IMR-90 (cell line): Measurements from ENCODE around the gene POLR2F. TPM values are rescaled to one million over a fixed set of nuclear protein-coding genes. Genes with fewer than 3 reads are reported as not detected.

Experiments
- ATAC-seq: fragments of 200-7000 bp; cut with Tn5 transposase; 2 replicates; pipeline ENCODE4 v1.9.1; 2020; ENCODE audit warnings: low read depth, mild to moderate bottlenecking, moderate library complexity
- BruUV-seq: library from RNA; stranded (reverse); fragments of 400-500 nt; replicated peaks from 2 replicates; lab custom pipeline; 2021; lab: Mats Ljungman, UMichigan
- CTCF ChIA-PET: fragments of 300-600 bp; formaldehyde crosslinking; extraction: SDS; loops from one replicate; lab custom pipeline; 2021; ENCODE audit warnings: antibody characterized with exemption; lab: Yijun Ruan, JAX
- POLR2A ChIA-PET: fragments of 300-600 bp; sonication (Branson Sonifier 250); formaldehyde crosslinking; loops from one replicate; lab custom pipeline; 2022; ENCODE audit warnings: antibody characterized with exemption; ENCODE audit not compliant: unreplicated experiment; lab: Charles Lee
- DNase-seq: peaks from one replicate; pipeline ENCODE4 v3.0.0; 2013
- H2AFZ ChIP-seq: replicated peaks from 2 replicates; pipeline ENCODE3; 2013; ENCODE audit warnings: low read length, mild to moderate bottlenecking; ENCODE audit not compliant: poor library complexity
- H2AK5ac ChIP-seq: 2 replicates; pipeline ENCODE4 v1.6.1; 2013; ENCODE audit warnings: low read depth, low read length, inconsistent platforms
- H2AK9ac ChIP-seq: replicated peaks from 2 replicates; pipeline ENCODE3; 2013; ENCODE audit warnings: mild to moderate bottlenecking, low read depth, low read length, moderate library complexity; ENCODE audit not compliant: poor library complexity
- H2BK120ac ChIP-seq: 2 replicates; pipeline ENCODE4 v1.6.1; 2013; ENCODE audit warnings: low read depth, low read length, inconsistent platforms
- H2BK15ac ChIP-seq: 3 replicates; pipeline ENCODE4 v1.6.1; 2013; ENCODE audit warnings: low read depth, low read length, inconsistent platforms
- H2BK20ac ChIP-seq: 2 replicates; pipeline ENCODE4 v1.6.1; 2013; ENCODE audit warnings: low read depth, mild to moderate bottlenecking, inconsistent platforms, low read length, moderate library complexity
- H2BK5ac ChIP-seq: 2 replicates; pipeline ENCODE4 v1.6.1; 2013; ENCODE audit warnings: mild to moderate bottlenecking, low read depth, low read length, inconsistent platforms; ENCODE audit not compliant: poor library complexity, severe bottlenecking
- H3K14ac ChIP-seq: replicated peaks from 2 replicates; pipeline ENCODE4 v1.6.1; 2013; ENCODE audit warnings: low read depth, low read length, inconsistent platforms
- H3K18ac ChIP-seq: 2 replicates; pipeline ENCODE4 v1.6.1; 2013; ENCODE audit warnings: low read depth, low read length, control low read depth
- H3K23ac ChIP-seq: 2 replicates; pipeline ENCODE4 v1.6.1; 2013; ENCODE audit warnings: low read depth, low read length, inconsistent platforms
- H3K27ac ChIP-seq: 2 replicates; pipeline ENCODE4 v1.5.1; 2013; ENCODE audit warnings: mild to moderate bottlenecking, control low read depth, low read length; ENCODE audit not compliant: insufficient read depth
- H3K27me3 ChIP-seq: 2 replicates; pipeline ENCODE4 v1.6.1; 2013; ENCODE audit warnings: low read length; ENCODE audit not compliant: control insufficient read depth, insufficient read depth
- H3K36me3 ChIP-seq: 2 replicates; pipeline ENCODE4 v1.6.1; 2013; ENCODE audit warnings: low read length, mixed read lengths; ENCODE audit not compliant: control insufficient read depth, insufficient read depth
- H3K4ac ChIP-seq: 2 replicates; pipeline ENCODE4 v1.6.1; 2013; ENCODE audit warnings: low read depth, low read length, inconsistent platforms
- H3K4me1 ChIP-seq: 2 replicates; pipeline ENCODE4 v1.6.1; 2013; ENCODE audit warnings: low read length, mixed read lengths; ENCODE audit not compliant: control insufficient read depth, insufficient read depth
- H3K4me2 ChIP-seq: 2 replicates; pipeline ENCODE4 v1.6.1; 2013; ENCODE audit warnings: low read depth, mild to moderate bottlenecking, control low read depth, low read length, moderate library complexity
- H3K4me3 ChIP-seq: 2 replicates; pipeline ENCODE4 v1.5.1; 2013; ENCODE audit warnings: low read depth, mild to moderate bottlenecking, control low read depth, low read length, moderate library complexity; ENCODE audit not compliant: insufficient read depth
- H3K56ac ChIP-seq: 2 replicates; pipeline ENCODE4 v1.6.1; 2013; ENCODE audit warnings: low read length, inconsistent platforms; ENCODE audit not compliant: insufficient read depth; ENCODE audit errors: extremely low read depth
- H3K79me1 ChIP-seq, 2 experiments: 2 replicates each; pipeline ENCODE4 v1.6.1; 2013; ENCODE audit warnings: low read length in 2 of 2, inconsistent platforms in 1 of 2, low read depth in 1 of 2
- H3K9ac ChIP-seq: 2 replicates; pipeline ENCODE4 v1.6.1; 2013; ENCODE audit warnings: low read depth, low read length, control low read depth
- H3K9me1 ChIP-seq: 2 replicates; pipeline ENCODE4 v1.6.1; 2013; ENCODE audit warnings: low read length, inconsistent platforms; ENCODE audit not compliant: insufficient read depth
- H3K9me3 ChIP-seq: 2 replicates; pipeline ENCODE4 v1.6.1; 2013; ENCODE audit warnings: low read length; ENCODE audit not compliant: control insufficient read depth, insufficient read depth
- H4K20me1 ChIP-seq: 2 replicates; pipeline ENCODE4 v1.6.1; 2013; ENCODE audit warnings: low read length, inconsistent platforms; ENCODE audit not compliant: insufficient read depth
- H4K5ac ChIP-seq: 2 replicates; pipeline ENCODE4 v1.6.1; 2013; ENCODE audit warnings: mild to moderate bottlenecking, low read depth, low read length, control low read depth
- H4K8ac ChIP-seq, 2 experiments: 2 replicates each; pipeline ENCODE4 v1.6.1; 2013; ENCODE audit warnings: low read depth in 2 of 2, low read length in 2 of 2, control low read depth in 1 of 2, inconsistent platforms in 1 of 2
- H4K91ac ChIP-seq: 2 replicates; pipeline ENCODE4 v1.6.1; 2013; ENCODE audit warnings: low read depth, low read length, inconsistent platforms; ENCODE audit not compliant: insufficient read depth
- BHLHE40 ChIP-seq: fragments of 150-350 bp; IDR thresholded peaks from 2 replicates; pipeline ENCODE4 v1.6.1; 2016; ENCODE audit warnings: mild to moderate bottlenecking, low read depth, low read length
- CEBPB ChIP-seq: IDR thresholded peaks from 2 replicates; pipeline ENCODE4 v1.6.1; 2012; ENCODE audit warnings: low read depth, low read length, improper control_type of control experiment
- CHD1 ChIP-seq: IDR thresholded peaks from 2 replicates; pipeline ENCODE4 v1.6.1; 2012; ENCODE audit warnings: low read depth, low read length, improper control_type of control experiment
- ELK1 ChIP-seq: fragments of 150-350 bp; IDR thresholded peaks from 2 replicates; pipeline ENCODE4 v1.6.1; 2016; ENCODE audit warnings: low read depth, mild to moderate bottlenecking, low read length, moderate library complexity, borderline replicate concordance
- MAZ ChIP-seq: IDR thresholded peaks from 2 replicates; pipeline ENCODE4 v1.6.1; 2012; ENCODE audit warnings: low read depth, mild to moderate bottlenecking, low read length, improper control_type of control experiment, moderate library complexity, borderline replicate concordance
- MXI1 ChIP-seq: IDR thresholded peaks from 2 replicates; pipeline ENCODE4 v1.6.1; 2012; ENCODE audit warnings: low read depth, mild to moderate bottlenecking, low read length, moderate library complexity, borderline replicate concordance
- NFE2L2 ChIP-seq: fragments of 150-350 bp; IDR thresholded peaks from 2 replicates; pipeline ENCODE4 v1.6.1; 2016; ENCODE audit warnings: low read depth, mild to moderate bottlenecking, low read length
- RAD21 ChIP-seq: IDR thresholded peaks from 2 replicates; pipeline ENCODE4 v1.6.1; 2012; ENCODE audit warnings: low read length, improper control_type of control experiment
- RCOR1 ChIP-seq: IDR thresholded peaks from 2 replicates; pipeline ENCODE4 v1.6.1; 2012; ENCODE audit warnings: mild to moderate bottlenecking, low read length, improper control_type of control experiment; ENCODE audit not compliant: insufficient replicate concordance
- RFX5 ChIP-seq: IDR thresholded peaks from 2 replicates; pipeline ENCODE4 v1.8.0; 2012; ENCODE audit warnings: low read depth, mild to moderate bottlenecking, low read length, moderate library complexity
- SMC3 ChIP-seq: fragments of 150-350 bp; IDR thresholded peaks from 2 replicates; pipeline ENCODE4 v1.6.1; 2016; ENCODE audit warnings: low read depth, mild to moderate bottlenecking, antibody characterized with exemption, low read length, moderate library complexity
- USF2 ChIP-seq: fragments of 150-350 bp; IDR thresholded peaks from 2 replicates; pipeline ENCODE4 v1.6.1; 2017; ENCODE audit warnings: mild to moderate bottlenecking, antibody characterized with exemption, low read length, low read depth
- WGBS, 2 experiments: methylation state at CpG; one replicate each; pipeline versions ENCODE4 v1.1.5 to v1.1.7; 2013; ENCODE audit warnings: missing lambda C conversion rate in 2 of 2; ENCODE audit not compliant: insufficient read length in 1 of 2; ENCODE audit errors: extremely low coverage in 2 of 2; 5-methylcytosine and 5-hydroxymethylcytosine counted together
- dilution Hi-C: fragments of 300-500 bp; cut with HindIII; formaldehyde crosslinking; loops from one replicate; pipeline ENCODE4 v1.14.3; 2018; ENCODE audit warnings: low sequenced_read_pairs; ENCODE audit not compliant: unreplicated experiment
- in situ Hi-C: fragments of 300-500 bp; cut with MboI; formaldehyde crosslinking; loops from 3 replicates; pipeline ENCODE4 v1.14.3; 2019; ENCODE audit warnings: low sequenced_read_pairs, inconsistent platforms, mixed read lengths
- intact Hi-C: fragments of 100-400 bp; cut with micrococcal nuclease; formaldehyde crosslinking; loops from 2 replicates; pipeline ENCODE4 v1.10.0; 2022
- polyA plus RNA-seq, 3 experiments: library from polyadenylated mRNA; depleted of rRNA; stranded (reverse); fragments of >200 nt; gene quantifications; 2 replicates each; pipeline ENCODE4 v1.2.3, GENCODE V29; 2012; ENCODE audit warnings: low replicate concordance in 1 of 3
- total RNA-seq: library from RNA; depleted of rRNA; stranded (reverse); fragments of >200 nt; gene quantifications from 2 replicates; pipeline ENCODE4 v1.2.3, GENCODE V29; 2012

POLR2F gene
- total and polyA plus RNA-seq, 2 of the 4 experiments (the other 2 are of a cell fraction): 26.0 to 147 TPM

GRCh38 chr22:37975153-37975552 lies 21.7 kb downstream of the POLR2F start:
- Histone ChIP-seq H2BK20ac (no peak overlapping the region), H2AK5ac (no peak overlapping the region), H3K27ac (no peak overlapping the region), H3K4me2 (no peak overlapping the region), H3K79me1 (no peaks in the 10 kb centered on the region), H3K18ac (no peak overlapping the region), H4K91ac (no peak overlapping the region), H3K36me3 (no peaks in the 10 kb centered on the region; the same call in none of the 2 replicates), H3K9me1 (no peaks in the 10 kb centered on the region; the same call in 1 of the 2 replicates), H3K4me1 (no peaks in the 10 kb centered on the region), H2BK15ac (no peak overlapping the region), H2BK5ac (no peak overlapping the region), H4K8ac (no peak overlapping the region), H3K9me3 (no peaks in the 10 kb centered on the region), H3K4ac (no peak overlapping the region), H3K56ac (no peak overlapping the region), H2BK120ac (no peak overlapping the region), H2AK9ac (no peak overlapping the region), H4K5ac (no peak overlapping the region), H3K27me3 (no peaks in the 10 kb centered on the region), H3K9ac (no peak overlapping the region), H2AFZ (no peak overlapping the region), H4K20me1 (no peaks in the 10 kb centered on the region; the same call in 1 of the 2 replicates), H3K23ac (no peak overlapping the region), H3K14ac (no peak overlapping the region), H3K4me3 (no peak overlapping the region)
- no peak for ATAC-seq
- in situ Hi-C loops (no loop called here), intact Hi-C loops (no loop called here), dilution Hi-C loops (no loop called here)
- BruUV-seq: no TSS peak
- TF ChIP-seq ELK1: no peak
- TF ChIP-seq CHD1: no peak
- no peak for TF ChIP-seq RAD21
- TF ChIP-seq RFX5: no peak
- TF ChIP-seq BHLHE40: no peak
- TF ChIP-seq USF2: no peak
- TF ChIP-seq NFE2L2: no peak
- TF ChIP-seq MXI1: no peak
- TF ChIP-seq CEBPB: no peak
- TF ChIP-seq RCOR1: no peak
- TF ChIP-seq MAZ: no peak
- no peak for TF ChIP-seq SMC3
- ChIA-PET CTCF (no interaction called here), POLR2A (no interaction called here)
- DNase-seq: no peak
- WGBS, 2 experiments: 100% methylated on average over 1 of the region's 2 CpGs; no CpG with 5 or more reads in 1 of the 2 experiments
